Neuronal stem cell (in vitro differentiated cells): Measurements from ENCODE around the gene ZNF385B.

Source experiments
- DNase-seq: peaks from one replicate; pipeline ENCODE4 v3.0.0-alpha.2; 2013; ENCODE audit warnings: low spot score
- H2AFZ ChIP-seq: one replicate; pipeline ENCODE4 v1.6.1; 2013; ENCODE audit warnings: mild to moderate bottlenecking, low read length, inconsistent platforms
- H2AK5ac ChIP-seq: 2 replicates; pipeline ENCODE4 v1.6.1; 2013; ENCODE audit warnings: low read depth, mild to moderate bottlenecking, inconsistent platforms, low read length, moderate library complexity, mixed read lengths
- H2BK120ac ChIP-seq: 2 replicates; pipeline ENCODE4 v1.6.1; 2013; ENCODE audit warnings: low read depth, mild to moderate bottlenecking, inconsistent platforms, low read length, moderate library complexity, mixed read lengths
- H2BK12ac ChIP-seq: one replicate; pipeline ENCODE4 v1.6.1; 2013; ENCODE audit warnings: low read length, inconsistent platforms
- H2BK15ac ChIP-seq: 2 replicates; pipeline ENCODE4 v1.6.1; 2013; ENCODE audit warnings: mild to moderate bottlenecking, low read length, inconsistent platforms, mixed read lengths
- H2BK5ac ChIP-seq: one replicate; pipeline ENCODE4 v1.6.1; 2013; ENCODE audit warnings: inconsistent platforms, mild to moderate bottlenecking, low read length, moderate library complexity
- H3K14ac ChIP-seq: one replicate; pipeline ENCODE4 v1.6.1; 2013; ENCODE audit warnings: low read length, inconsistent platforms
- H3K18ac ChIP-seq: 2 replicates; pipeline ENCODE4 v1.6.1; 2013; ENCODE audit warnings: low read length, inconsistent platforms
- H3K23ac ChIP-seq: 2 replicates; pipeline ENCODE4 v1.6.1; 2013; ENCODE audit warnings: low read depth, mild to moderate bottlenecking, mixed read lengths, low read length, inconsistent platforms; ENCODE audit not compliant: poor library complexity
- H3K27ac ChIP-seq: replicated peaks from 3 replicates; pipeline ENCODE4 v1.5.1; 2013; ENCODE audit warnings: low read length, inconsistent platforms
- H3K27me3 ChIP-seq, 3 experiments: 2 replicates each; pipeline ENCODE4 v1.6.1; 2013; ENCODE audit warnings: low read length in 3 of 3, mild to moderate bottlenecking in 2 of 3, inconsistent platforms in 1 of 3, low read depth in 1 of 3, mixed read lengths in 1 of 3, moderate library complexity in 1 of 3; ENCODE audit not compliant: control insufficient read depth in 3 of 3, insufficient read depth in 3 of 3
- H3K36me3 ChIP-seq, 2 donors: replicated peaks in 1 of 2; 2 replicates each; pipeline ENCODE4 v1.6.1; 2013; ENCODE audit warnings: low read length in 2 of 2; ENCODE audit not compliant: control insufficient read depth in 2 of 2, insufficient read depth in 2 of 2
- H3K4ac ChIP-seq: 2 replicates; pipeline ENCODE4 v1.6.1; 2013; ENCODE audit warnings: inconsistent platforms, mild to moderate bottlenecking, low read length, moderate library complexity
- H3K4me1 ChIP-seq, 2 donors: 1 replicate in 1 of 2; 2 replicates in 1 of 2; pipeline ENCODE4 v1.6.1; 2013; ENCODE audit warnings: low read length in 2 of 2, low read depth in 1 of 2; ENCODE audit not compliant: control insufficient read depth in 2 of 2, insufficient read depth in 1 of 2
- H3K4me2 ChIP-seq: one replicate; pipeline ENCODE4 v1.6.1; 2013; ENCODE audit warnings: mild to moderate bottlenecking, low read length, inconsistent platforms; ENCODE audit not compliant: insufficient read depth, poor library complexity, severe bottlenecking
- H3K4me3 ChIP-seq, 2 donors: 2 replicates each; pipeline ENCODE4 v1.5.1; 2013; ENCODE audit warnings: low read length in 2 of 2, mild to moderate bottlenecking in 2 of 2, inconsistent platforms in 1 of 2, moderate library complexity in 1 of 2
- H3K79me1 ChIP-seq: one replicate; pipeline ENCODE4 v1.6.1; 2013; ENCODE audit warnings: low read depth, mild to moderate bottlenecking, inconsistent platforms, low read length, moderate library complexity
- H3K9ac ChIP-seq: one replicate; pipeline ENCODE4 v1.6.1; 2013; ENCODE audit warnings: mild to moderate bottlenecking, low read depth, low read length, inconsistent platforms; ENCODE audit not compliant: poor library complexity
- H3K9me3 ChIP-seq, 2 donors: replicated peaks in 1 of 2; 2 replicates each; pipeline versions ENCODE3 to v1.6.1; 2013; ENCODE audit warnings: low read length in 2 of 2, mild to moderate bottlenecking in 2 of 2, inconsistent platforms in 1 of 2, low read depth in 1 of 2, mixed read lengths in 1 of 2, moderate library complexity in 1 of 2; ENCODE audit not compliant: control insufficient read depth in 2 of 2, insufficient read depth in 1 of 2
- H4K8ac ChIP-seq: one replicate; pipeline ENCODE4 v1.6.1; 2013; ENCODE audit warnings: low read depth, mild to moderate bottlenecking, inconsistent platforms, low read length, moderate library complexity
- H4K91ac ChIP-seq: one replicate; pipeline ENCODE4 v1.6.1; 2013; ENCODE audit warnings: low read length, low read depth, mild to moderate bottlenecking, inconsistent platforms; ENCODE audit not compliant: poor library complexity
- WGBS, 2 donors: extraction: QIAGEN DNeasy Blood & Tissue Kit; methylation state at CpG; one replicate each; pipeline ENCODE4 v1.1.7; 2013; ENCODE audit warnings: missing lambda C conversion rate in 2 of 2, mixed read lengths in 1 of 2; ENCODE audit not compliant: insufficient read length in 2 of 2, insufficient replicate concordance in 1 of 2; ENCODE audit errors: extremely low coverage in 2 of 2; 5-methylcytosine and 5-hydroxymethylcytosine counted together

ZNF385B gene

DNA sequence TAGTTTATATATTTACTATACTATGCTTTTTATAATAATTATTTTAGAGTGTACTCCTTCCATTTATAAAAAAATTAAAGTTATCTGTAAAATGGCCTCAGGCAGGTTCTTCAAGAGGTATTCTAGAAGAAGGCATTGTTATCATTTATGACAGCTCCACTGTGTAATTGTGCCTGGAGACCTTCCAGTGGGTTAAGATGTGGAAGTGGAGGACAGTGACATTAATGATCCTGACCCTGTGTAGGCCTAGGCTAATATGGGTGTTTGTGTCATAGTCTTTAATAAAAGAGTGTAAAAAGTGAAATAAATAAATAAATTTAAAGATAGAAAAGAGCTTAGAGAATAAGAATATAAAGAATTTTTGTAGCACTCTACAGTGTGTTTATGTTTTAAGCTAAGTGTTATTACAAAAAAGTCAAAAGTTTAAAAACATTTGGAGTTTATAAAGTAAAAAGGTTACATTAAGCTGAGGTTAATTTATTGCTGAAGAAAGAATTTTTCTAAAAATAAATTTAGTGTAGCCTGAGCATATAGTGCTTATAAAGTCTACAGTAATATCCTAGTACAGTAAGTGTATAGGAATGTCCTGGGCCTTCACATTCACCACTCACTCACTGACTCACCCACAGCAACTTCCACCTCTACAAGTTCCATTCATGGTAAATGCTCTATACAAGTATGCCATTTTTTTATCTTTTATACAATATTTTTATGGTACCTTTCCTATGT, 406.8 kb downstream of the ZNF385B start:
- Histone ChIP-seq H3K36me3 (peaks cover 0 to 3% of the 10 kb centered on the region in 2 donors), H3K4me3 (no peak overlapping the region)
- no peak for DNase-seq

GRCh38 chr2:179449010-179449409, 412.4 kb downstream of the ZNF385B start:
- no peak for DNase-seq
- no CpG with 5 or more reads among the region's 4 CpGs for WGBS, 2 donors

More for the DNA sequence above, 406.8 kb downstream of the ZNF385B start:
- H3K27me3 ChIP-seq = no peaks in the 10 kb centered on the region
- H2AK5ac ChIP-seq = no peak overlapping the region
- no peak overlapping the region for H3K4me2 ChIP-seq
- no peak overlapping the region for H2BK120ac ChIP-seq
- no peak overlapping the region for H3K4ac ChIP-seq
- no peak overlapping the region for H2AFZ ChIP-seq
- H2BK12ac ChIP-seq = no peak overlapping the region
- no peaks in the 10 kb centered on the region for H3K4me1 ChIP-seq
- H3K9me3 ChIP-seq = no peaks in the 10 kb centered on the region
- no peak overlapping the region for H3K23ac ChIP-seq
- H4K91ac ChIP-seq = no peak overlapping the region
- H3K79me1 ChIP-seq = no peaks in the 10 kb centered on the region
- H3K14ac ChIP-seq = no peak overlapping the region
- H4K8ac ChIP-seq = no peak overlapping the region
- H3K9ac ChIP-seq = no peak overlapping the region
- H2BK5ac ChIP-seq = no peak overlapping the region
- H2BK15ac ChIP-seq = no peak overlapping the region
- H3K27ac ChIP-seq = no peak overlapping the region
- H3K18ac ChIP-seq = no peak overlapping the region

GRCh38 chr2:179447839-179448447, 413.5 kb downstream of the ZNF385B start:
- H3K27ac ChIP-seq = no peak overlapping the region
- H4K8ac ChIP-seq = no peak overlapping the region
- no CpG with 5 or more reads among the region's 1 CpG for WGBS, 2 donors
- no peak overlapping the region for H3K9ac ChIP-seq
- H3K79me1 ChIP-seq = no peaks in the 10 kb centered on the region
- H3K14ac ChIP-seq = no peak overlapping the region
- no peak overlapping the region for H3K4me2 ChIP-seq
- H2BK120ac ChIP-seq = no peak overlapping the region
- no peak overlapping the region for H3K4ac ChIP-seq
- no peak for DNase-seq
- no peak overlapping the region for H3K4me3 ChIP-seq
- no peak overlapping the region for H3K18ac ChIP-seq
- no peak overlapping the region for H2BK5ac ChIP-seq
- H2AFZ ChIP-seq = no peak overlapping the region
- H3K36me3 ChIP-seq = peaks cover 0 to 5% of the 10 kb centered on the region in 2 donors
- H2BK15ac ChIP-seq = no peak overlapping the region
- no peaks in the 10 kb centered on the region for H3K27me3 ChIP-seq
- H3K9me3 ChIP-seq = no peaks in the 10 kb centered on the region
- H2BK12ac ChIP-seq = no peak overlapping the region
- no peak overlapping the region for H4K91ac ChIP-seq
- peaks cover 0 to 1% of the 10 kb centered on the region in 2 donors for H3K4me1 ChIP-seq
- no peak overlapping the region for H2AK5ac ChIP-seq
- no peak overlapping the region for H3K23ac ChIP-seq

More at GRCh38 chr2:179449010-179449409, 412.4 kb downstream of the ZNF385B start:
- no peak overlapping the region for H4K91ac ChIP-seq
- no peak overlapping the region for H2BK120ac ChIP-seq
- H3K4me1 ChIP-seq = peaks cover 0 to under 1% of the 10 kb centered on the region in 2 donors
- H2BK12ac ChIP-seq = no peak overlapping the region
- no peak overlapping the region for H3K4ac ChIP-seq
- no peaks in the 10 kb centered on the region for H3K27me3 ChIP-seq
- H4K8ac ChIP-seq = no peak overlapping the region
- H3K23ac ChIP-seq = no peak overlapping the region
- H3K4me2 ChIP-seq = no peak overlapping the region
- no peak overlapping the region for H3K4me3 ChIP-seq
- H2BK5ac ChIP-seq = no peak overlapping the region
- H3K9ac ChIP-seq = no peak overlapping the region
- H3K27ac ChIP-seq = no peak overlapping the region
- no peak overlapping the region for H2BK15ac ChIP-seq
- no peak overlapping the region for H2AK5ac ChIP-seq
- H3K18ac ChIP-seq = no peak overlapping the region
- no peaks in the 10 kb centered on the region for H3K9me3 ChIP-seq
- H2AFZ ChIP-seq = no peak overlapping the region
- no peak overlapping the region for H3K14ac ChIP-seq
- no peaks in the 10 kb centered on the region for H3K79me1 ChIP-seq
- peaks cover 0 to 2% of the 10 kb centered on the region in 2 donors for H3K36me3 ChIP-seq

GRCh38 chr2:179447421-179447820, 414.0 kb downstream of the ZNF385B start:
- Histone ChIP-seq H4K8ac (no peak overlapping the region), H2AK5ac (no peak overlapping the region), H3K18ac (no peak overlapping the region), H3K79me1 (no peaks in the 10 kb centered on the region), H2BK15ac (no peak overlapping the region), H3K27ac (no peak overlapping the region), H3K9me3 (no peaks in the 10 kb centered on the region), H4K91ac (no peak overlapping the region), H3K4me3 (no peak overlapping the region), H2BK12ac (no peak overlapping the region), H3K4ac (no peak overlapping the region), H2AFZ (no peak overlapping the region), H2BK5ac (no peak overlapping the region), H3K36me3 (peaks cover 0 to 5% of the 10 kb centered on the region in 2 donors), H2BK120ac (no peak overlapping the region), H3K27me3 (no peaks in the 10 kb centered on the region), H3K9ac (no peak overlapping the region), H3K4me2 (no peak overlapping the region), H3K4me1 (peaks cover 0 to 1% of the 10 kb centered on the region in 2 donors), H3K14ac (no peak overlapping the region), H3K23ac (no peak overlapping the region)
- DNase-seq = no peak
